TTC549 (cell line): ENCODE data around the gene POLR1H.

Experiments used
- FAIRE-seq: peaks from 2 replicates; lab custom pipeline; 2012; peaks lifted over from hg19 to GRCh38; lab: Jason Lieb, UNC

Gene POLR1H

GRCh38 chr6:30097902-30098768, 37.1 kb downstream of the POLR1H start:
- FAIRE-seq, result no peak

- FAIRE-seq, result no peak
These were observed 39.1 kb downstream of the POLR1H start for GRCh38 chr6:30100154-30100553.

GRCh38 chr6:30100585-30101443, 39.7 kb downstream of the POLR1H start:
- FAIRE-seq, result no peak

GRCh38 chr6:30101444-30102413, 40.7 kb downstream of the POLR1H start:
- no peak for FAIRE-seq

- FAIRE-seq, result no peak
These were observed 41.4 kb downstream of the POLR1H start for GRCh38 chr6:30102414-30102969.

GRCh38 chr6:30102970-30103871, 42.2 kb downstream of the POLR1H start:
- no peak for FAIRE-seq

GRCh38 chr6:30103872-30104179, 42.8 kb downstream of the POLR1H start:
- FAIRE-seq, result no peak

GRCh38 chr6:30104661-30105060, 43.6 kb downstream of the POLR1H start:
- FAIRE-seq, result no peak

GRCh38 chr6:30111266-30111856, 50.3 kb downstream of the POLR1H start:
- FAIRE-seq, result no peak

GRCh38 chr6:30112402-30112994, 51.4 kb downstream of the POLR1H start:
- no peak for FAIRE-seq

GRCh38 chr6:30113003-30113759, 52.1 kb downstream of the POLR1H start, which contains the start of gene TRIM31:
Gene TRIM31 (minus strand): TSS chr6:30113090. CDS start chr6:30112805, 285 bp downstream.
- no peak for FAIRE-seq

GRCh38 chr6:30113841-30114240, 52.8 kb downstream of the POLR1H start:
- FAIRE-seq, result no peak
